NK-92 treated with Interleukin-12 subunit alpha and Interleukin-12 subunit beta, amount 100 ng/mL, for 24 hours (cell line): Measurements from ENCODE around the gene BHMT2.

Experiments
- DNase-seq: peaks from one replicate; lab custom pipeline; 2025; lab: John Stamatoyannopoulos, UW

Gene BHMT2, protein sequence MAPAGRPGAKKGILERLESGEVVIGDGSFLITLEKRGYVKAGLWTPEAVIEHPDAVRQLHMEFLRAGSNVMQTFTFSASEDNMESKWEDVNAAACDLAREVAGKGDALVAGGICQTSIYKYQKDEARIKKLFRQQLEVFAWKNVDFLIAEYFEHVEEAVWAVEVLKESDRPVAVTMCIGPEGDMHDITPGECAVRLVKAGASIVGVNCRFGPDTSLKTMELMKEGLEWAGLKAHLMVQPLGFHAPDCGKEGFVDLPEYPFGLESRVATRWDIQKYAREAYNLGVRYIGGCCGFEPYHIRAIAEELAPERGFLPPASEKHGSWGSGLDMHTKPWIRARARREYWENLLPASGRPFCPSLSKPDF

DNA sequence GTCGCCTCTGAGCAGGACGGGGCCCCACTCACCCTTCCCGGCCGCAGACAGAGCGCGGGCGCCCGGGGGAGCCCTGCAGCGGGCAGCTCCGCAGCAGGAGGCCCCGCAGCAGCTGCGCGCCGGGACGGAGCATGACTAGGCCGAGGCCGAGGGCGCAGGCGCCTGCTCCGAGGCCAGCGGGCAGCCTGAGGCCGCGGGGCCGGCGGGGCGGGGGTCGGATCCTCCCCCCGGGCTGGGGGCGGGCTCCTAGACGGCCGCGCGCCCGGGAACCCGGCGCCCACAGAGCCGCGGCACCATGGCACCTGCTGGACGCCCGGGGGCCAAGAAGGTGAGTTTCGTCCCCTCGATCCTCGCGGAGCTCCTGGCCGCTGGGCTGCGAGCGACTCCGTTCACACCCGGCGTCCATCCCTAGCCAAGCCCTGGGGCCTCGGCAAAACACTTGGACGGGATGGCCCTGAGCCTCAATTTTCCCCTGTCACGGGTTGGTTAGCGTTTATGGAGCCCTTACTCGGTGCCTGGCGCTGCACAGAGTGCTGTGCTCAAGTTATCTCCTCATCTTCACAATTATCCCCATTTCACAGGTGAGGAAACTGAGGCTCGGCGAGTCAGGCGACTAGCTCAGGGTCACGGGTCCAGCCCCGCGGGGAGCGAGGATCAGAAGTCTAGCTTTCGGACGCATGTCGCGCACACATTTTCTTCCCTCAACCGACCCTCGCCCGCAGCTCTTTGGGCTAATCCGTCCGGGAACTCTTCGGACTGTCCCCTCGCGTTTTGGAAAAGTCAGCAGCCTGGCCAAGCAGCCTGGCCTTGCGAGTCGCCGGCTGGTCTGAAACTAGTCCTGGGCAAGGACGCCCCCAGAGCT lies at the start of gene BHMT2, which contains the start of gene DMGDH:
BHMT2 (plus strand) TSS at position 280 of the 862 bp plus-strand sequence; CDS start at position 296, 16 bp downstream.
DMGDH (minus strand) TSS at position 187 of the 862 bp plus-strand sequence; CDS start at position 133, 54 bp downstream.
- DNase-seq = no peak

DNA sequence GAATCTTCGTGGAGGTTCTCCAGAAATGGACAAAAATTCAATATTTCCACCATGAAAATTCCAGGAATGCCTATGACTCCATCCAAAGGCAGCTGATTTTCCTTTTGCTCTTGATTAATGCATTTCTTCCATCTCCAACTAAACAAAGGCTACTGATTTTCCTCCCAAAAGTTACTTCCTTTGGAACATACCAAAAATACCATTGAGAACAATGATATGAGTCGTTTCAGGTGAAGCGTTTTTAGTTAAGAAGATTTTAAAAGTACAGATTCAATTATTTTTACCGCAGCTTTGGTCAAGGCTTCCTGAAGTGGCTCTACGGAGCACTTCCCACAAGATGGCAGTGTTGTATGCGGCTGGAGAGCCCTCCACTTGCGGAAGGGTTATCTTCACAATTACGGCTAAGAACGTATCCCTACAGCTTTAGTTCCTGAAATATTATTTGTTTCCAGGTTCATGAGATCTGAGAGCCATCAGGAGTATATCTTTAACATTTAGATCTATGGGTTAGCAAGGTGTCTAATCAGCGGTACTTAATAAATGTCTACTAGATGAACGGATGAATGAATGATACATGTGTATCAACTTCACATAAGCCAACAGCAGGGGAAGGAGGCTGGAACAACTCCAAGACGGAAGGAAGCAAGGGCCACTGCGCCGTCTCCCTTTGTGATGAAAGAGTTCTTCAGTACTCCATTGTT lies 48.6 kb upstream of the BHMT2 start:
- DNase-seq = peak; percentile 6

- DNase-seq = no peak
Measured at GRCh38 chr5:79021753-79022152, 47.8 kb upstream of the BHMT2 start.

GRCh38 chr5:79022771-79023170 lies 46.8 kb upstream of the BHMT2 start:
- DNase-seq = no peak

DNA sequence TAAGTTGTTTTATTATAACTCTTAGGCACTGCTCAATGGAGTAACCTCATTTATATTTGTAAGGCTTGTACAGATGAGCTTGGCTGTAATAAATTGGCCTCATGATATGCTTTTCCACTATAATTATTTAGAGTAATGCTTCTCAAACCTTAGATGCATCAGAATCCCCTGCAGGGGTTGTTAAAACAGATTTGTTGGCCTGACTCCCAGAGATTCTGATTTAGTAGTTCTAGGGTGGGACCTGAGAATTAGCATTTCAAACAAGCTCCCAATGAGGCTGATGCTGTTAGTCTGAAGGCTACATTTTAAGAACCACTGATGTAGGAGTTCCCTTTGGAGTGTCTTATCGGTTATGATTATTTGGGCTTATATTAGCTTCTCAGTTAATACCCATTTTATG lies 46.2 kb upstream of the BHMT2 start:
- DNase-seq = no peak

DNA sequence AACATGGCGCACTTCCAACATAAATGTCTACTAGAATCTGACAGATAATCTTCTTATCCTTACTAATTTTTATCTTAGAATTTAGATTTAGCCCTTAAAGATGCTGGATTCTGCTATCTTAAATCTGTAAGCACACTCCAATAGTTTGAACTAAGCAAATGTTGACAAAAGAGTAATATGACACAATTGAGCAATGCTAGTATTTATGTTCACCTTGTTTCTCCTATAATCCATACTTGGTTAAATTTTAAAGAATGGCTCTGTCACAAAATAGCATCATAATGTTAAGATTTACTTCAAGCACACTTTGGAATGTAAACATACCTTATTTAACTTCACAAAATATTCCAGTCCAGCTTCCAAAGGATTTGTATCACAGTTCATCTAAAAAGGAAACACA lies 45.6 kb upstream of the BHMT2 start:
- DNase-seq = no peak

DNA sequence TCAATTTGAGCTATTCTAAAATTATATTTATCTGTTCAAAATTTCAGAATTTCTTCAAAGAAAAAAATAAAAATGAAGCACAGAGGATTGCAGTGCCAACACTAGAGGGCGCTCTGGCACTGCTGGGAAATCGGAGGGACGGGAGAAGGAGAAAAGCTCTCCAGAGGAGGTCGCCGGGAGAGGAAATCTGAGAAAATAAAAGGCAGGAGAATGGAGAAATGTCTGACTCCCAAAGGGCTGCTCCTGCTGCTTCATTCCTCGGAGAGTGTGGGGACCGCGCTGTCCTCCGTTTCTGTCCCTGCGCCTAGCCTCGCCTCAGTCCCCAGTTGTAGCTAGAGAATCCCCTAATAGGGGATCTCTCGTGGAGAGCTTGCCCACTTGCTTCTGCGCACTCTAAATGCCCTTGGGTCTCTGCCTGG lies 44.5 kb upstream of the BHMT2 start:
- DNase-seq = peak; percentile 15

DNA sequence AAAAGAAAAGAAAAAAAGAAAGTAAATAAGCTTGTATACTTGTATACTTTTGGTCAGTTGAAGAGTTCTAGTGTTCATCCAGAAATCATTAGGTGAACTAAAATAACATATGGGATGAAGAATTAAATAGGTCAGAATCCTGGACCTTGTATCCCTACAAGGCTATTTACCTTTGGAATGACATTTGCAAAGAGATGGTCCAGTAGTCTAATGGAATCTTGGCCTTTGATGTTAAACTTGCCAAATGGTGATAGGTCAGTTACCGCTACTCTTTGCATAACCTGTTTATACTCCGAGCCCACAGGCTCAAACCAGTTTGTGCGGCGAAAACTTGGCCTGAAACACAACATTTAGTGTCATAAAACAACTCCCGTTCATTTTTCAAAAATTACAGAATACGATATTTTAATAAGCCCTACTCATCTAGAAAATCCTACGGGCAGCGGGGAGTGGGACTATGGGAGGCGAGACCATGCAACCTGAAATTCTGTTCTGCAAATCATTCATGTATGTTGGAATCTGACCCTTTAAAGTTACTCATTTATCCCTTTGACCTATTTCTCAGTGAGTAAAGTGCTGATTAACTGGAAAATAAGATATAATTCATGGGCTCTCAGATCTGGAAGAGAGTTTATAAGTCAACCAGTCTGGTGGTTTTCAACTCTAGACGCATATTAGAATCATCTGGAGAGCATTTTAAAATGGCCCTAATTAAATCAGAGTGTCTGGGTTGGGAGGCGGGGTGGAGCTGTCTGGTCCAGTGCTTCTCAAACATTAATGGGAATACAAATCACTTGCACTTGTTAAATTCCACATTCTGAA lies 38.7 kb upstream of the BHMT2 start:
- DNase-seq = no peak

DNA sequence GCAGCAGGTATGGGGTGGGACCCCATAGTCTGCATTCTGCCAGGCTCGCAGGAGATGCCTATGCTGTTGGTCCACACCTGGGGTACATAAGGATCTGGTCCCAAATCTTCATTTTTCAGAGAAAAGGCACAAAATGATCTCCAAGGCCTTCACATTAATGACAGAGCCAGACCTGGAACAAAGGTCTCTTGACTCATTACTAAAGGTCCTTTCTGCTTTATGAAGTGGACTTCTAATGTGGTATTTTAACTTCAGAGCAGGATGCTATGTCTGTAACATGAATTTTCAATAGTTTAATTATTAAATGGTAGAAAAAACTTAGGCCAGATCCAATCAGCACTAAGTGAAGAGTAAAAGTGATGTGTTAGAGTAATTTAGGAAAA lies 38.1 kb upstream of the BHMT2 start:
- no peak for DNase-seq

DNA sequence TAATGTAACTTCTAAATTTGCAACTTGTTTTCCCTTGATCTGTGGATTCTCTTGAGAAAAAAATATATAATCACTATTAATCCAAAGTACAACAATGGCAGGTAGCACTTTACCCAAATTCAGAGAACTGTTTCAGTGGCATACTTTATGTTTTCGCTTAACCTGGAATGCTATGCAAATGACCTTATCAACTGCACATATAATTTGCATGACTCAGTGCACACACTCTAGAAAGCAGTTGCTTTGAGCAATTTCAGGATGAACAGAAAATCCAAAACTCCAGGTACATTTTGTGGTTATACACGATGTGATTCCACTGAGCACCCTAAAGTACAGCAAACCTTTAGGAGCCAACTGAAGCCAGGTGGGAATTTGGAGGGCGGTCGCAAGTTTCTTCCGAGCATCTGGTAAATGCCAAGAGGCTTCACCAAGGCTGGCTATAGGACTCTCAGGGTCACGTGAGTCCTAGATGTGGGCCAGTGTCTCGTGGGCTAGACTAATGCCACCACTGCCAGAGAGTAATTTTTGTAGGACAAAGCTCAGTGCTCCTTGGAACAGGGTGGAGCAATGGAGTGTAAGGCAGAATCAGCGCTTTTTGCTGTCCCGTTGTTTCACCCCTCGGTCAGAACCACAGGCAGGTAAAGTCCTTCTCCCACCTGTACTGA lies 37.4 kb upstream of the BHMT2 start:
- no peak for DNase-seq

DNA sequence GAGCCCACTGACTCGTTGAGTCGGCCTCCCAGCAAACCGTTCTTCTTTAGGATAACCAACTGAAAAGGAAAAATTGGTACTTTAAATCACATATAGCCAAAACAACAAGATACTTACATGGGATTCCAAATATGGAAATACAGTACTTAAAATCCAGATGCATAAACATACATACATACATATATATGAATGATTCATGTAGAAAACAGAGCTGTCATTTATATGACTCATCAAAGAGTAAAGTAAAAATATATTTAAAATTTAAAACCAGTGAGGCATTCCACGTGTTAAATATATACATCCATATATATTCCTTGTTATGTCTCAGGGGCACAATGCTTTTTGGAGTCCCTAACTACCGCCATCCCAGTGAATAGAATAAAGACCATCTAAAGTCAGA lies 36.8 kb upstream of the BHMT2 start:
- no peak for DNase-seq

DNA sequence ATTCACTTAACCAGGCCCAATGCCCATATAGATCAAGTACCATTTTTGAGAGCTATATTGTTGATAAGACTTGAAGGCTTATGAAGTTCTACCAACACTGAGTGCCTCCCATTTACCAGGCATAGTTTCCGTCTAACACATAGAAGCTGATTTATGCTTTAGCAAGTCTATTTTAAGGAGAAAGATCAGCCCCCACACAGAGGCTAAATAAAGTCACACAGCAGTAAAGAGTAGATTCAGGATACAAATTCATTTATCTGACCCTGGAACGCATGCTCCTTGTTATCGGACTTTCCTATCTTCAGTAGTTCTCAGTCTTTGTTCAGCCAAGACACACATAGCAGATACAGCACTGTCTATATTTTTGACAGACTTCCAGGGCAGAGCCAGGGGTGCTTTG lies 34.3 kb upstream of the BHMT2 start:
- no peak for DNase-seq

GRCh38 chr5:79036769-79037168 lies 32.8 kb upstream of the BHMT2 start:
- DNase-seq = no peak

GRCh38 chr5:79042188-79042587 lies 27.4 kb upstream of the BHMT2 start:
- no peak for DNase-seq

DNA sequence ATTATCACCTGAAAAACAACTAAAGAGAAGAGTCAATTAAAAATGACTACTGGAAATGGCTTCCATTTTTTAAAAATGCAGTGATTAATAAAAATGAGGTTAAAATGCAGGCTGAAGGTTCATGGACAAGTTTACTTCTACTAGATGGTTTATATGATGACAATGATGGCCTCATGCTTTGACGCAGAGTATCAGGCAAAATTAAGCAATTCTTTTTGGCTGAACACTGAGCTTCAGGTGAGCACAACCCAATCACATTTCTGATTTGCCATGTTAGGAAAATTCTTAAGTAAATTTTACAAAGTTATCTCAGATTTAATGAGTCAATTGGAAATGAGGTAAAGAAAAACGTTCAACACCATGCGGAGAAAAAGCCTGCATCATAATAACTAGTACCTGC lies 22.4 kb upstream of the BHMT2 start:
- DNase-seq = no peak

- DNase-seq = no peak
Measured at GRCh38 chr5:79048437-79048836, 21.1 kb upstream of the BHMT2 start.

DNA sequence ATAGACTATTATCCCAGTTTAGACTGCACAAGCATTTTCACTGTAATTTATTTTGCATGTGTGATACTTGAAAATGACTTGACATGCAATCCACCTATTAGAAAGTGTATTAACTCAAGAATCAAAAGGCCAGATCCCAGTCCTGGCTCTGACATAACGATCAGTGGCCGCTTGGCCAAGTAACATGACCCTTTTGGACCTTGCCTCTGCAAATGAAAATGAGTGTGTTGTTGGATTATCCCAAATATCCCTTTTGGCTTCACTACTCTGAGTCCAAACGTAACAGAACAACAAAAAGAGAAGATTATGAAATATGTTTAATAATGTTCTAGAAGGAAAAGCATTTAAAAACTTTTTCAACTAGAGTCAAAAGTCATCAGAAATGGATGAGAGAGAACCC lies 19.1 kb upstream of the BHMT2 start:
- DNase-seq = no peak

DNA sequence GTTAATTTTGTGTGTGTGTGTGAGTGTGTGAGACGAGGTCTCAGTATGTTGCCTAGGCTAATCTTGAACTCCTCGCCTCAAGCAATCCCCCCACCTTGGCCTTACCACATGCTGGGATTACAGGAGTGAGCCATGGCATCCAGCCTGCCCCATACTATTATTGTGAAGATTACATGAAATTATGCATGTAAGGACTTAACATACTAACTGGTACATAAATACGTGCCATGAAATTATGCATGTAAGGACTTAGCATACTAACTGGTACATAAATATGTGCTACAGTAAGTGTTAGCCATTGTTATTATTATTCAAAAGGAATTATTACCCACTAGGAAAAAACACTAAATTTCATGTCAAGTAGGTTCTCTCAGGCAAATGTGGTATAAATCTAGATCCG lies 16.2 kb upstream of the BHMT2 start:
- DNase-seq = no peak

GRCh38 chr5:79055017-79055416 lies 14.6 kb upstream of the BHMT2 start:
- DNase-seq = no peak

DNA sequence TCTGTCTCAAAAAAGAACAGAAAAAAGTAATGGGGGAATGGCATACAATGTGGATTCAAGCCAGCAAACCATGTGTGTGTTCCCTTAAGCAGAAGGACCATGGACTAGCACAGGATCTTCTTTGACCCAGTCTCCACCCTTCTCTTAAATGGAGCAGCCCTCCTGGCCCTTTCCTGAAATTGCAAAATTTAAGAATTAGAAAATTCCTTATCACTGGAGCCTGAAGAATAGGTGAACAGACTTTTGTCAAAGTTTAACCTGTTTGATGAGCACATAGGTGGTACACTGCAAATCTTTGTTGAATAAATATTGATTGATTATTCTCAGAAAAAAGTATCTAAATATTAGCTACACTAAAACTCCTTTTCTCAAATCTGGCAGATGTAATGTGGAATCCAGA lies 12.7 kb upstream of the BHMT2 start:
- no peak for DNase-seq

- no peak for DNase-seq
Measured at GRCh38 chr5:79059674-79060073, 9.9 kb upstream of the BHMT2 start.
